ENCODE results near the gene IER5. TPM values are rescaled to one million over a fixed set of nuclear protein-coding genes. Genes with fewer than 3 reads are reported as not detected.
"Not testable (repeated sequence)": the region's sequence is repeated elsewhere in the genome, so short reads cannot be mapped to it uniquely, and the experiment has no call there.

The IER5 gene
- total RNA-seq, 1 experiment from 2014 or later, result 7.6 TPM

GRCh38 chr1:181115971-181116370 is 27.5 kb downstream of the IER5 start:
- DNase-seq (ENCODE audit: low read depth), result not testable (repeated sequence)

GRCh38 chr1:181116819-181117390 is 28.4 kb downstream of the IER5 start:
- DNase-seq (ENCODE audit: low read depth), result no peak

GRCh38 chr1:181117648-181118449 is 29.3 kb downstream of the IER5 start:
- peak; percentile 75 for DNase-seq (ENCODE audit: low read depth)

GRCh38 chr1:181119093-181119989 is 30.8 kb downstream of the IER5 start:
- DNase-seq (ENCODE audit: low read depth), result no peak

- DNase-seq (ENCODE audit: low read depth), result no peak
Measured at GRCh38 chr1:181120924-181121323, 32.4 kb downstream of the IER5 start.

- DNase-seq (ENCODE audit: low read depth), result no peak
Measured at GRCh38 chr1:181121498-181121897, 33.0 kb downstream of the IER5 start.

- no peak for DNase-seq (ENCODE audit: low read depth)
Measured at GRCh38 chr1:181122222-181122621, 33.7 kb downstream of the IER5 start.

- DNase-seq (ENCODE audit: low read depth), result no peak
Measured at GRCh38 chr1:181123173-181123572, 34.7 kb downstream of the IER5 start.

GRCh38 chr1:181124291-181124751 is 35.8 kb downstream of the IER5 start:
- DNase-seq (ENCODE audit: low read depth), result no peak

- no peak for DNase-seq (ENCODE audit: low read depth)
Measured at GRCh38 chr1:181126289-181126688, 37.8 kb downstream of the IER5 start.

GRCh38 chr1:181126871-181127587 is 38.5 kb downstream of the IER5 start:
- DNase-seq (ENCODE audit: low read depth), result no peak

GRCh38 chr1:181127898-181128453 is 39.5 kb downstream of the IER5 start:
- no peak for DNase-seq (ENCODE audit: low read depth)

GRCh38 chr1:181128592-181129497 is 40.3 kb downstream of the IER5 start:
- DNase-seq (ENCODE audit: low read depth), result no peak

- DNase-seq (ENCODE audit: low read depth), result no peak
Measured at GRCh38 chr1:181129771-181130606, 41.5 kb downstream of the IER5 start.

GRCh38 chr1:181131255-181131941 is 42.9 kb downstream of the IER5 start:
- no peak for DNase-seq (ENCODE audit: low read depth)

- DNase-seq (ENCODE audit: low read depth), result no peak
Measured at GRCh38 chr1:181133441-181133951, 45.0 kb downstream of the IER5 start.

- DNase-seq (ENCODE audit: low read depth), result no peak
Measured at GRCh38 chr1:181133969-181134418, 45.5 kb downstream of the IER5 start.

All from RPMI7951 (cell line).